HG03460 (cell line): ENCODE measurements around the gene GLUL.
A peak's percentile ranks its signal among the peaks of the same experiment; 100 is the strongest.
"Not testable (repeated sequence)": the region's sequence is repeated elsewhere in the genome, so short reads cannot be mapped to it uniquely, and the experiment has no call there.

Experiments used
- ATAC-seq: cut with Tn5 transposase; IDR thresholded peaks from one replicate; pipeline ENCODE4 v1.9.1; 2021; ENCODE audit not compliant: unreplicated experiment

The GLUL gene

GRCh38 chr1:182395906-182396305 lies 4.3 kb upstream of the GLUL start:
- no peak for ATAC-seq

DNA sequence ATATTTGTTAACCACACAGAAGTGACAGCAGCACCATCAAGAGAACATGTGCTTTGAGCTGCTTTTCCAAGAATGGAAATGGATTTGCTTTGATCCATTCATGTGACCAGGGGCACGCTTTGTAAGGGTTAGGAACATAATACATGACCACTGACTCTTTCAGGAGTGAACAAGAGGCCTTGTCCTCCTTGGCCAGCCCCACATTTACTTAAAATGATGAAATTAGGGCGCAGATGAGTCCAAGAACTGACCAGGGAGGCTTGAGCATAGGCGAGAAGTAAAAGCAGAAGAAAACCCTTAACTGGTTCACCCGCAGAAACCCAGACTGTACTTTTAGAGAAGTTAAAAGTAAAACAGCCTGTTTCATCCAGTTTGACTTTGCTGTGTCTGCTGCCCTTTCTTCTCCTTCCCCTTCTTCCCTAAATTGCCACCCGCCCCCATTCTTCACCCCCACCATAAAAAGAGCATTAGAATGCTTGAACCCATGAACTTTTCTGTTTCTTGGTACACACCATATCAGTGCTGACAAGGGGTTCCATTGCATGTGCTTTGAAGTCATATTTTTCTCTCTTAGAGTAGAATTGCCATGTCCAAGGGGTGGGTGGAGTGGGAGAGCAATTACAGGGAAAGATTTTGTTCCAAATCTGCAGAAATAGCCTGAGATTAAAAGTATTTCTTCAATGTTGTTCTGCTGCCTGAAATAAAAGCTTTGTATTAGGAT lies 2.6 kb upstream of the GLUL start:
- ATAC-seq: no peak

- ATAC-seq: peak; percentile 9
These were observed 749 bp upstream of the GLUL start for GRCh38 chr1:182392050-182393028.

GRCh38 chr1:182391028-182391361 lies 595 bp downstream of the GLUL start:
- ATAC-seq: no peak

DNA sequence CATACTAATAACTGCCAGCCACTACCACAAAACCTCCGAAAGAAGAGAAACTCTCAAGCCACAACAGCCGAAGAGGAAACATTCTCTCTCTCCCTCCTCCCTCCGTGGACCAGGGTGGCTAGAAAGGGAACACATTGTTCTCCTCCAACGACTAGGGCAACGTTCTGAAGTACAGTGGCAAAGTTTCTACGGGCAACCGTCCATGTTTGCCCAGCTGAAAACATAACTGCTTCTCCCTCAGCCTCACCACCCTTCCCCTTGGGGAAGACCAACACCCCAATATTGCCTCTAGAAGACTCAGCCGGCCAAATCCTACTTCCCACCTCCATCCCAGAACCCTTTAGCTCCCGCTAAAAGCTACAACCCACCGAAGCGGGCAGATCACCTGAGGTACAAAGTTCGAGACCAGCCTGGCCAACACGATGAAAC lies 2.0 kb downstream of the GLUL start:
- no peak for ATAC-seq

DNA sequence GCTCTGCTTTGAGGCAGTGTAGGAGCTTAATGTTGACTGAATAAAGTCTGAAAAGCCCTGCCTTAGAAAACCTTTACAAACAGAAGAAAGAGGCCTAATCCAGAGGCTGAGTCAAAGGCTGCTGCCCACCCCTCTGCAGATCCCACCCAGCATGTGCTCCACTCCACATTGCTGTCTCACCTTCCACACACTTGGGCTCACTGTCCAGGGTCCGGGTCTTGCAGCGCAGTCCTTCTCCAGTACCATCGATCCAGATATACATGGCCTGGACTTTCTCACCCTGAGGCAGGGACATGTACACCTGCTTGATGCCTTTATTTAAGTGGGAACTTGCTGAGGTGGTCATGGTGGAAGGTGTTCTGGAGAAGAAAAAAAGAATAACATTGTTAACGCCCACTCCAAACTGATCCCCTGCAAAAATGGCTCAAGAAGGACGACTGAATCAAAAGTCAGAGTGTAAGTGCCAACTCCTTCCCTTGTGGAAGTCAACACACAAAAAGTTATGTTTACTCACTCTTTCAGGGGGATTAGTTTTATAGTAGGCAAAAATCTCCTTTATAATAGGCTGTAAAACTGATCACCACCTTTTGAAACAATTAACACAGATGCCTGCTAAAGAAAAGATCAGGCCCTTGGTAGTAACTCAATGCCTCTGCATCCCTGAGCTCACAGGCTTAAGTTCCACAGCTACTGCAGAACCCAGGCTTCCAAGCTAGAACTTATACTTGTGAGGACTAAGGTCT lies 3.0 kb downstream of the GLUL start:
- no peak for ATAC-seq

- ATAC-seq: no peak
These were observed 4.0 kb downstream of the GLUL start for GRCh38 chr1:182387566-182387965.

DNA sequence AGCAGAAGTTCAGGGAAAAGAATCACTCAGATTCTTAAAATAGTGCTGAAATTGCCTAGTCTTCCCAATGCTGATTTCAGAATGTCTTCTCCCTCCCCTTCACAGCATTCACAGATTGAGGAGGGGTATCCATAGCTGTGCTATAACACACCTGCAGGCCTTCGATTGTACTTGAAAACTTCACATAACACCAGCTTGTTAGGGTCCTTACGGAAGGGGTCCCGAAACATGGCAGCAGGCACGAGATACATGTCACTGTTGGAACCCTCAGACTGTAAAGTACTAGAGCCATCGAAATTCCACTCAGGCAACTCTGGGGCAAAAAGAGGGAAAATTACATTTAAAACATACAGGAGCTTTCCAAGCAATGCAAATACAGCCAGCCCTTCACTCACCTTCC lies 4.6 kb downstream of the GLUL start:
- ATAC-seq: no peak

GRCh38 chr1:182385885-182386853 lies 5.4 kb downstream of the GLUL start:
- ATAC-seq: no peak

- ATAC-seq: no peak
These were observed 7.1 kb downstream of the GLUL start for GRCh38 chr1:182384387-182384960.

DNA sequence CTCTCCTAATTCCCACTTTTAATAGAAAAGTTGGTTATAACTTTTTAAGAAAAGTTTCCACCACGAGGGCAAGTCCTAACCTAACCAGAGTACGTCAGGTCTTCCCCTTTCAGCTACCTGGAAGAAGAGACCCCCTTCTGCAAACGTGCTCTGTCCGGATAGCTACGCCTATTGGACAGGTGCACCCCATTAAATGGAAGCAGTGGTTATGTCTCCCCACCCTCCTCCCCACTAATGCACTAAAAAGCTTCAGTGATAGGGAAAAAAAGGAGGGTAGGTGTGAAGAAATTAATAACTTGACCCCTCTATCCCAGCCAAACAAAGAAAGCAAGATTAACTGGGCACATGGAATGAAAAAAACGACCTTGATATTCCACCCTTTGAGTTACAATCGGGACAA lies 7.7 kb downstream of the GLUL start:
- no peak for ATAC-seq

- ATAC-seq: no peak
These were observed 8.4 kb downstream of the GLUL start for GRCh38 chr1:182383037-182383661.

- no peak for ATAC-seq
These were observed 9.4 kb downstream of the GLUL start for GRCh38 chr1:182381962-182382819.

DNA sequence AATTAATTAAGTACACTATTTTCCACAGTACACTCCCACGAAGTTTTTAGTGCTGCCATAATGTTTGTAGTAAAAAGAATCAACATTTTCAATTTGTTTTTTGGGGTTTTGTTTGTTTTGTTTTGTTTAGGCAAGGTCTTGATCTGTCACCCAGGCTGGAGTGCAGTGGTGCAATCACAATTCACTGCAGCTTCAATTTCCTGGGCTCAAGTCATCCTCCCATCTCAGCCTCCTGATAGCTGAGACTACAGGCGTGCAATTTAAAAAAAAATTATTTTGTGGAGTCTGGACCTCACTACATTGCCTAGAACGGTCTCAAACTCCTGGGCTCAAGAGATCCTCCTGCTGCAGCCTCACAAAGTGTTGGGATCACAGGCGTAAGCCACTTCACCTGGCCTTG lies 11.4 kb downstream of the GLUL start:
- ATAC-seq: no peak

DNA sequence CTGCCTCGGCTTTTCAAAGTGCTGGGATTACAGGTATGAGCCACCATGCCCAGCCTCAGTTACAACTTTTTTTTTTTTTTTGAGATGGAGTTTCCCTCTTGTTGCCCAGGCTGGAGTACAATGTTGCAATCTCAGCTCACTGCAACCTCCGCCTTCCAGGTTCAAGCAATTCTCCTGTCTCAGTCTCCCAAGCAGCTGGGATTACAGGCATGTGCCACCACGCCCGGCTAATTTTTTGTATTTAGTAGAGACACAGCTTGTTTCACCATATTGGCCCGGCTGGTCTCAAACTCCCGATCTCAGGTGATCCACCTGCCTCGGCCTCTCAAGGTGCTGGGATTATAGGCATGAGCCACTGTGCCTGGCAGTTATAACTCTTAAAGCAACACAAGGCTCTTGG lies 11.8 kb downstream of the GLUL start:
- not testable (repeated sequence) for ATAC-seq

GRCh38 chr1:182376936-182377574 lies 14.5 kb downstream of the GLUL start:
- no peak for ATAC-seq

DNA sequence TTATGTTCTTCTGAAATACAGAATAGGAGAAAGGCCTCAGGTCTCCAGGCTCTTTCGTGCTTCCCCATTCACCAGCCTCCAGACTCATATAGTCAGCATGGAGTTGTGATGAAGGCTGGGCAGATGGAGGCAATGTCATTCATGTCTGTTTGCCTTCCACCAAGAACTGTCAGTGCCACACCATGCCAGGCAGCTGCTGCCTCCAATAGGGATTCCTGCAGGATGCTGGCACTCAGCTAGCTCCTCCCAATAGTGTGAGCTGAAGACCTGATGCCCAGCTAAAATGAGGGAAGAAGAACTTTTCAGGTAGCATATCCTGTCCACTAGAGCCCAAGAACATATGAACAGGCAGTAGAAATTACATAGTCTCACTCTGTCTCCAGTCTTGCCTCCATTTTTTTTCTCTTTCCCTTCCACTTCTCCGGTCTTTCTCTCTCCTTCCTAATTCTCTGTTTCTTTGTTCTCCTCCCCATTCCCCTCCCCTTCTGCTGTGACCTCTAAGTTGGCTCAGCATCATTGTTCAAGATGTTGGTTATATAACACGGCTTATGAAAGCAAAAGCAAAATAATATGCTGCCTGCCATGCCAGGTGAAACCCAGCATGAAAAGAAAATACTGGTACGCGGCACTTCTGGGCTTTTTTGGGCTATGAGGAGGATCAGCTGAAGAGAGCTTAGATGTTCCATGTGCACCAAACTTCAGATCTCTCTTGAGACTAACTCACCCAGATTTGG lies 17.3 kb downstream of the GLUL start:
- no peak for ATAC-seq
